ENCODE data around the gene PRRG4. TPM values are rescaled to one million over a fixed set of nuclear protein-coding genes. Genes with fewer than 3 reads are reported as not detected.

The PRRG4 gene
- total RNA-seq, 1 donor from 2014 or later = not detected

- no peaks in the 10 kb centered on the region for H3K9me3 Mint-ChIP-seq (ENCODE audit: low read depth)
- no peak for TF ChIP-seq CTCF (IDR thresholded peaks at IDR 0.05)
- no peak overlapping the region for H3K27ac Mint-ChIP-seq (ENCODE audit: unreplicated experiment)
- peaks cover 46% of the 10 kb centered on the region for H3K27me3 Mint-ChIP-seq (ENCODE audit: low read depth)
- H3K4me3 Mint-ChIP-seq (ENCODE audit: unreplicated experiment) = no peak overlapping the region
- no peaks in the 10 kb centered on the region for H3K4me1 Mint-ChIP-seq (ENCODE audit: low read depth)
- no peaks in the 10 kb centered on the region for H3K36me3 Mint-ChIP-seq (ENCODE audit: low read depth)
- no peak for DNase-seq (ENCODE audit: low spot score)
These were observed 12.4 kb upstream of the PRRG4 start for GRCh38 chr11:32817181-32817851.

DNA sequence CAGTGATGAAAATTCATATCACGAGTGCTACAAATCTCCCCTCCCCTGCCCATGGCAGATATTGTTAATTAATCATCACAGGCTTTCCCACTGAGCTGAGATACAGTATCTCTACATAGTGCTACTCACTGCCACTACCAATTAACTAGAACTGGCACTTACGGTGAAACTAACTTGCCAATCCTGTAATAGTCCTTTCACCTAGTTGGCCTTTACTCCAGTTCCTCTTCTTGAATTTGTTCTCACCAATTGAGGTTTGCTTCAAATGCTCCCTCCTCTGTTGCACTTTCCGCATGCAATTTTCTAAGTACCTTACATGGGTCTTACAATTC lies 11.9 kb upstream of the PRRG4 start:
- H3K36me3 Mint-ChIP-seq (ENCODE audit: low read depth) = no peaks in the 10 kb centered on the region
- DNase-seq (ENCODE audit: low spot score) = no peak
- no peak overlapping the region for H3K27ac Mint-ChIP-seq (ENCODE audit: unreplicated experiment)
- no peaks in the 10 kb centered on the region for H3K4me1 Mint-ChIP-seq (ENCODE audit: low read depth)
- H3K27me3 Mint-ChIP-seq (ENCODE audit: low read depth) = peaks cover 51% of the 10 kb centered on the region
- no peak overlapping the region for H3K4me3 Mint-ChIP-seq (ENCODE audit: unreplicated experiment)
- no peaks in the 10 kb centered on the region for H3K9me3 Mint-ChIP-seq (ENCODE audit: low read depth)
- no peak for TF ChIP-seq CTCF (IDR thresholded peaks at IDR 0.05)

DNA sequence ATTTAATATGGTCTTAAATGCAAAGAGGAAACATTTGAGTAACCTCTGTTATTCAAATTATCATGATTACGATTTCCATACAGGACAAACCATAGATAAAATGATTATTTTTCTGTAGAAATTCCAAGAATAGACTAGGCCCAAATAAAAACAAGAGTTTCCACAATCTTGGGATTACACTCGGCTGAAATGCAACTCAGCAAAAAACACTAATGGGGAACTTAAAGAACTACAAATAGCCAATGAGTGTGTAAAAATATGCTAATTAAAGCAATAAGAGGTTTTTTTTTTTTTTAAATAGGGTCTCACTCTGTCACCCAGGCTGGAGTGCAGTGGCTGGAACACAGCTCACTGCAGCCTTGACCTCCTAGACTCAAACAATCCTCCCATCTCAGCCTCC lies 10.5 kb upstream of the PRRG4 start:
- H3K9me3 Mint-ChIP-seq (ENCODE audit: low read depth) = no peaks in the 10 kb centered on the region
- H3K4me1 Mint-ChIP-seq (ENCODE audit: low read depth) = no peaks in the 10 kb centered on the region
- DNase-seq (ENCODE audit: low spot score) = no peak
- no peak overlapping the region for H3K27ac Mint-ChIP-seq (ENCODE audit: unreplicated experiment)
- no peak for TF ChIP-seq CTCF (IDR thresholded peaks at IDR 0.05)
- peaks cover 47% of the 10 kb centered on the region for H3K27me3 Mint-ChIP-seq (ENCODE audit: low read depth)
- no peaks in the 10 kb centered on the region for H3K36me3 Mint-ChIP-seq (ENCODE audit: low read depth)
- no peak overlapping the region for H3K4me3 Mint-ChIP-seq (ENCODE audit: unreplicated experiment)

GRCh38 chr11:32820497-32820896 lies 9.2 kb upstream of the PRRG4 start:
- no peaks in the 10 kb centered on the region for H3K4me1 Mint-ChIP-seq (ENCODE audit: low read depth)
- H3K9me3 Mint-ChIP-seq (ENCODE audit: low read depth) = no peaks in the 10 kb centered on the region
- TF ChIP-seq CTCF (IDR thresholded peaks at IDR 0.05) = no peak
- H3K36me3 Mint-ChIP-seq (ENCODE audit: low read depth) = no peaks in the 10 kb centered on the region
- no peak for DNase-seq (ENCODE audit: low spot score)
- peaks cover 40% of the 10 kb centered on the region for H3K27me3 Mint-ChIP-seq (ENCODE audit: low read depth)
- H3K27ac Mint-ChIP-seq (ENCODE audit: unreplicated experiment) = no peak overlapping the region
- no peak overlapping the region for H3K4me3 Mint-ChIP-seq (ENCODE audit: unreplicated experiment)

DNA sequence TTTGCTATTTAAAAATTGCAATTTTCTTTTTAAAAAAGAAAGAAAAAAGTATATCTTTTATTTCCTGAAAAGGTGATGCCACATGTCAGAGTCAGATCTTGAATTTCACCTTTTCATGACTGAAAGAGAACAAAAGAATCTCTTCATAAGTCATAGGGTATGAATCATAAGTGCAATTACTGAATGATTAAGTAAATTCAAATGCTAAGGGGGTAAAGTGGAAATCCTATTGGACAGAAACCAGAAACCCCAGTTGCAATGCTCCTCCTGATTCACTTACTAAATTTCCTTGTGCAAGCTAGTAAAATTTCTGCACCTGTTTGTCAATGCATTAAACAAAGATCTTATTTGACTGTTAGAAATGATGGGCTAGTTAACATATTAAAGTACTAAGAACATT lies 8.2 kb upstream of the PRRG4 start:
- no peak for DNase-seq (ENCODE audit: low spot score)
- Mint-ChIP-seq H3K27ac (ENCODE audit: unreplicated experiment) (no peak overlapping the region), H3K9me3 (ENCODE audit: low read depth) (no peaks in the 10 kb centered on the region), H3K4me3 (ENCODE audit: unreplicated experiment) (no peak overlapping the region), H3K4me1 (ENCODE audit: low read depth) (no peaks in the 10 kb centered on the region), H3K27me3 (ENCODE audit: low read depth) (peaks cover 32% of the 10 kb centered on the region), H3K36me3 (ENCODE audit: low read depth) (no peaks in the 10 kb centered on the region)
- TF ChIP-seq CTCF (IDR thresholded peaks at IDR 0.05) = no peak
